Measurements from ENCODE around the gene KRT83.

The KRT83 gene

DNA sequence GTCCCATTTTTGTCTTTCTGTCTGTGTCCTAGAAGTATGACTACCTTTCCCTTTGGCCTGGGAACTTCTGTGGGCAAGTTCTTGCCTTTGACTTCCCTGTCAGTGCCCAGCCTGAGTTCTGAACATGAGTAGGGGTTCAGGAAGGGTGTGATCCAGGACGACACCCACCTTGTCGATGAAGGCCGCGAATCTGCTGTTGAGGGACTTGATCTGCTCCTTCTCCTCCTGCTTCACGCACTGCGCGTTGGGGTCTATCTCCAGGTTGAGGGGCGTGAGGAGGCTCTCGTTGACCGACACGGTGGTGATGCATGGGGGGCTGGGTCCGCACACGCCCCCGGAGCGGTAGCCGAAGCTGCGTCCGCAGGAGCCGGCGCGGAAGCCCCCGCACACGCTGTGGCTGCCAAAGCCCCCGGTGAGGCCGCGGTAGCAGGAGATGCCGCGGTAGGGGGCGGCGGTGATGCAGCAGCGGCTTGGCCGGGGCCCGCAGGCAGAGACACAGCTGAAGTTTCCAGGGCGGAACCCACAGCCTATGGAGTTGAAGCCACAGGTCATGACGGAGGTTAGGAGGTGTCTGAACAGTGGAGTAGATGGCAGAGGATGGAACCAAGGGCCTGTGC is at the start of gene KRT83:
Gene KRT83 (minus strand): TSS at position 615 of the 617 bp plus-strand sequence. CDS start 63 bp downstream, at position 552.
- Histone ChIP-seq H3K27me3 (ENCODE audit: insufficient read depth, low read length) (peaks cover 25% of the 10 kb centered on the region), H3K4me1 (ENCODE audit: control insufficient read depth, insufficient read depth, low read length, unreplicated experiment) (no peaks in the 10 kb centered on the region), H2AFZ (ENCODE audit: low read length, unreplicated experiment) (no peak within 1 kb of the TSS), H3K27ac (ENCODE audit: low read depth, low read length) (no peak within 1 kb of the TSS), H3K4me3 (ENCODE audit: low read depth, low read length) (no peak within 1 kb of the TSS), H3K79me2 (ENCODE audit: control insufficient read depth, insufficient read depth, low read length, unreplicated experiment) (no peaks in the 10 kb centered on the region), H3K36me3 (ENCODE audit: insufficient read depth, low read length) (no peaks in the 10 kb centered on the region)

DNA sequence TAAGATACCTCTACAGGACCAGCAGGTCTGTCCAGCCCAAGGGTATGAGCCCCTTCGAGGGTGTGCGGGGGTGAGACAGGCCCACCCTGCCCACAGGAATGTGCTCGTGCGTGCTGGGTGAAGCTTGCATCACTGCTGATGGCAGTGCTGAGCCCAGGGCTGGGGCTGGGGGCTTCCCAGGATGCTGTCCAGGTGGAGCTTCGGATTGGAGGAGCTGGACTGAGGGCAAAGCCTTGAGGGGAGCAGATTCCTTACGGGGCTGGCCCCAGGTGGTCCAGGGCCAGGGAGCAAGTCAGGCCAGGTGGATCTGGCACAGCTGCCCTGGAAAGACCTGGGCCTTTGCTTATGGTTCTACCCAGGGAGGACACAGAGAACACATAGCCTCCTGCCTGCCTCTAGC is 48.6 kb upstream of the KRT83 start:
- Histone ChIP-seq H3K27ac (ENCODE audit: low read depth, low read length) (no peak overlapping the region), H3K36me3 (ENCODE audit: insufficient read depth, low read length) (no peaks in the 10 kb centered on the region), H2AFZ (ENCODE audit: low read length, unreplicated experiment) (no peak overlapping the region), H3K4me3 (ENCODE audit: low read depth, low read length) (no peak overlapping the region), H3K79me2 (ENCODE audit: control insufficient read depth, insufficient read depth, low read length, unreplicated experiment) (no peaks in the 10 kb centered on the region), H3K27me3 (ENCODE audit: insufficient read depth, low read length) (peaks cover 11% of the 10 kb centered on the region), H3K4me1 (ENCODE audit: control insufficient read depth, insufficient read depth, low read length, unreplicated experiment) (no peaks in the 10 kb centered on the region)

DNA sequence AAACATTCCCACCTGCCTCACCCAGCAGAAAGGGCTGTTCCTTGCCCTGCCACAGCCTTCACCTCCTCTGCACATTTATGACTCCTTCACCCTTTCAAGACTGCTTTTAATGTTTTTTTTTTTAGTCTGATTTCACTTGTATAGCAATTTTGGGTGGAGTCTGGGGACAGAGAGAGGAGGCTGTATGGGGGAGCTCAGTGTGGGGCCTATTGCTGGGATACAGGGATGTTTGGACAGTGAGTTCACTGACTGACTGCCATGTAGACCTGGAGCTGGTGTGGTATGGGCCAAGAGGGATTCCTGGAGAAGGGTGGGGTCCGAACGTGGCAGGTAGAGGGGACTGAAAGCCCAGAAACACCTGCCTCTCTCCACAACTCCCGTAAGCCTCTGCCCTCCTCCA is 48.0 kb upstream of the KRT83 start:
- Histone ChIP-seq H2AFZ (ENCODE audit: low read length, unreplicated experiment) (no peak overlapping the region), H3K79me2 (ENCODE audit: control insufficient read depth, insufficient read depth, low read length, unreplicated experiment) (no peaks in the 10 kb centered on the region), H3K36me3 (ENCODE audit: insufficient read depth, low read length) (no peaks in the 10 kb centered on the region), H3K4me3 (ENCODE audit: low read depth, low read length) (no peak overlapping the region), H3K27me3 (ENCODE audit: insufficient read depth, low read length) (peaks cover 11% of the 10 kb centered on the region), H3K27ac (ENCODE audit: low read depth, low read length) (no peak overlapping the region), H3K4me1 (ENCODE audit: control insufficient read depth, insufficient read depth, low read length, unreplicated experiment) (no peaks in the 10 kb centered on the region)

DNA sequence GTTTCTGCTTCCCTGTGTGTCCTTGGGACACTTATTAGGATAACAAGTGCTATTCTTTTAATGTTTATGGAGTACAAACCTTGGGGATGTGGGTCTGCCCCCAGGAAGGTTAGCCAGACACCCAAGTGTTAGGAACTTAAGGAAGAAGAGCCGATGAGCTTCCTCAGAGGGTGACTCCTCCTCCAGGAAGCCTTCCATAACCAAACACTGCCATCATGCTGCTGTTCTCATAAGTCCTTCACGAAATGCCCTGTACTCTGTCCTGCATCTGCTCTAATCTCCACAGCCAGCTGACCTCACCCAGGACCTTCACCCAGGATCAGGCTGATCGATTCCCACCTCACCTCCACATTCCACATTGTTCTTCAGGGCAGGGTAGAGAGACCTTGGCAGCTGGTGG is 47.3 kb upstream of the KRT83 start:
- Histone ChIP-seq H3K4me3 (ENCODE audit: low read depth, low read length) (no peak overlapping the region), H3K36me3 (ENCODE audit: insufficient read depth, low read length) (no peaks in the 10 kb centered on the region), H2AFZ (ENCODE audit: low read length, unreplicated experiment) (no peak overlapping the region), H3K27ac (ENCODE audit: low read depth, low read length) (no peak overlapping the region), H3K4me1 (ENCODE audit: control insufficient read depth, insufficient read depth, low read length, unreplicated experiment) (no peaks in the 10 kb centered on the region), H3K79me2 (ENCODE audit: control insufficient read depth, insufficient read depth, low read length, unreplicated experiment) (no peaks in the 10 kb centered on the region), H3K27me3 (ENCODE audit: insufficient read depth, low read length) (peaks cover 11% of the 10 kb centered on the region)

DNA sequence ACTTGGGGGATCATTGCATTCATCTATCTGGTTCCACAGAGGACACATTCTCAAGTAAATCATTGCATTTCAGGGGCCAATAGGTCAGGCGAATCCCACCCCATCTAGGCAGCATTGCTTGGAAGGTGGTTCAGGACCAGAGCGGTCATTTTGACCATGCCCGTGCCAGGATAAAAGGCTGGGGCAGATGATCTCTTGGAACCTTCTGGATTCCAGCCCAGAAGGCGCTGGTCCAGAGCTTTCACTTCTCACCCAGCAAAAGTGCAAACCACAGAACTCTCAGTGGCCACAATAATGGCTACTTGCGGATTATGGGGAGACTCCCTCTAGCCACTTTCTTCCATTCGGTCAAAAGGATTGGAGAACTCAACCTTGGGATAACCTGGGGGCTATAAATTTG is 46.7 kb upstream of the KRT83 start:
- H3K27ac ChIP-seq (ENCODE audit: low read depth, low read length): no peak overlapping the region

DNA sequence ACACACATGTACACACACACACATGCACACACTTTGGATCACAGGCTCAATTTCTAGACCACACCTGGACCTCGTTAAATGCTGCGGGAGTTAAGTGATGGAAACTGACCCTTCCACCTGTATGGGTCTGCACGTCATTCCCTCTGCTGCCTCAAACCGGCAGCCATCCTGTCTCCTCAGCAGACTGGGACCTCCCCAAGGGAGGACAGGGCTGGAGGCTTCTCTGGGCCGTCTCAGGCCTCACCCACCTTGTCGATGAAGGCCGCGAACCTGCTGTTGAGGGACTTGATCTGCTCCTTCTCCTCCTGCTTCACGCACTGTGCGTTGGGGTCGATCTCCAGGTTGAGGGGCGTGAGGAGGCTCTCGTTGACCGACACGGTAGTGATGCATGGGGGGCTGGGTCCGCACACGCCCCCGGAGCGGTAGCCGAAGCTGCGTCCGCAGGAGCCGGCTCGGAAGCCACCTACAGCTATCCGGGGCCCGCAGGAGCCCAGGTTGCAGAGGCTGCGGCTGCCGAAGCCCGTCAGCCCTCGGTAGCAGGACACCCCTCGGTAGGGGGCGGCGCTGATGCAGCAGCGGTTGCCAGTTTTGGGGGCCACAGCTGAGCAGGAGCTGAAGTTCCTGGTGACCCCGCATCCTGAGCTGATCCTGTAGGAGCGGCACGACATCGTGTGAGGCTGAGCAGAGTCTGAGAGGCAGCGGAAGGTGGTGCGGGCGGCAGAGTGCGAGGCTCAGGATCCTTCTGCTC is 45.7 kb upstream of the KRT83 start, which contains the start of gene KRT85:
Gene KRT85 (minus strand): TSS at position 744 of the 748 bp plus-strand sequence. CDS start 76 bp downstream, at position 668.
- Histone ChIP-seq H3K4me3 (ENCODE audit: low read depth, low read length) (no peak within 1 kb of the TSS), H3K27ac (ENCODE audit: low read depth, low read length) (no peak within 1 kb of the TSS), H3K36me3 (ENCODE audit: insufficient read depth, low read length) (no peaks in the 10 kb centered on the region), H2AFZ (ENCODE audit: low read length, unreplicated experiment) (no peak within 1 kb of the TSS), H3K4me1 (ENCODE audit: control insufficient read depth, insufficient read depth, low read length, unreplicated experiment) (no peaks in the 10 kb centered on the region), H3K27me3 (ENCODE audit: insufficient read depth, low read length) (peaks cover 11% of the 10 kb centered on the region), H3K79me2 (ENCODE audit: control insufficient read depth, insufficient read depth, low read length, unreplicated experiment) (no peaks in the 10 kb centered on the region)

More for the DNA sequence above, 46.7 kb upstream of the KRT83 start:
- Histone ChIP-seq H3K36me3 (ENCODE audit: insufficient read depth, low read length) (no peaks in the 10 kb centered on the region), H3K79me2 (ENCODE audit: control insufficient read depth, insufficient read depth, low read length, unreplicated experiment) (no peaks in the 10 kb centered on the region), H3K4me3 (ENCODE audit: low read depth, low read length) (no peak overlapping the region), H2AFZ (ENCODE audit: low read length, unreplicated experiment) (no peak overlapping the region), H3K4me1 (ENCODE audit: control insufficient read depth, insufficient read depth, low read length, unreplicated experiment) (no peaks in the 10 kb centered on the region), H3K27me3 (ENCODE audit: insufficient read depth, low read length) (peaks cover 11% of the 10 kb centered on the region)

DNA sequence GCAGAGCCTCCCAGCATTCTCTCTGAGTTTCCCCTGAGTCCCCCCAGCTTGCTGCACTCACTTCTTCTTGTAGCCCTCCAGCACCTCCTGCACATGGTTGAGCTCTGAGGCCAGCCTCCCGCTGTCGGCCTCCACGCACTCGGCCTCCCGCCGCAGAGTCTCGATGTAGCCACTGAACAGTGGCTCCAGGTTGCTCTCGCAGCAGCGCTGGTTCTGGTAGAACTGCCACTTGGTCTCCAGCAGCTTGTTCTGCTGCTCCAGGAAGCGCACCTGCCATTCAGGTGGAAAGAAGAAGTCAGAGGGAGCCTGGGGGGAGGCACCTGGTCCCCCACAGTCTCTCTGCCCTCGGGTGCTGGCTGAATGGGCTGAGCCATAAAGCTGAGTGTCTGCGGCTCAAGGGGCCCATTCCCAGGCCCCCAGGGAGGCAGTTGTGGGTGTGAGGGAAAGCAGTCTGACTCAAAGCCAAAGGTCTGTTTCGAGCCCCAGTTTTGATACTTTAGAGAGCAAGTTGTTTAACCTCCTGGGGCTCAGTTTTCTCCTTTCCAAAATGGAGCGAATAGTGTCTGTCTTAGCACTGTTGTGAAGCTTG is 43.8 kb upstream of the KRT83 start:
- Histone ChIP-seq H3K27ac (ENCODE audit: low read depth, low read length) (no peak overlapping the region), H3K79me2 (ENCODE audit: control insufficient read depth, insufficient read depth, low read length, unreplicated experiment) (no peaks in the 10 kb centered on the region), H3K36me3 (ENCODE audit: insufficient read depth, low read length) (no peaks in the 10 kb centered on the region), H2AFZ (ENCODE audit: low read length, unreplicated experiment) (no peak overlapping the region), H3K4me1 (ENCODE audit: control insufficient read depth, insufficient read depth, low read length, unreplicated experiment) (no peaks in the 10 kb centered on the region), H3K27me3 (ENCODE audit: insufficient read depth, low read length) (peaks cover 11% of the 10 kb centered on the region), H3K4me3 (ENCODE audit: low read depth, low read length) (no peak overlapping the region)

DNA sequence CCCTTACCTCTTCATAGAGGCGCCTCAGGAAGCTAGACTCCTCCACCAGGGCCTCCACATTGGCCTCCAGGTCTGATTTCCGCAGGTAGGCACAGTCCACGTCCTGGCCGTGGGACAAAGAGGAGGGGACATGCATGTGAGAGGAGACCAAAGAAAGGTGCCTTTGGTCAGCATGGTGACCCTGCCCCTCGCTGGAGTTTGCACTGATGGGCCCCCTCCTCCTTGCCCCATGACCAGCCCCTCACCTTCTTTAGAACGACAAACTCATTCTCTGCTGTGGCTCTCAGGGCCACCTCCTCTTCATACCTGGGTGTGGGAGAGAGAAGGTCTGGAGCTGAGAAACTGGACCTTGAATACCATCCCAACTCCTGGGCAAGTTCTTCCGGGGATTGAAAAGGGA is 42.9 kb upstream of the KRT83 start:
- H3K4me3 ChIP-seq (ENCODE audit: low read depth, low read length): no peak overlapping the region
- no peak overlapping the region for H2AFZ ChIP-seq (ENCODE audit: low read length, unreplicated experiment)
- no peaks in the 10 kb centered on the region for H3K79me2 ChIP-seq (ENCODE audit: control insufficient read depth, insufficient read depth, low read length, unreplicated experiment)
- H3K4me1 ChIP-seq (ENCODE audit: control insufficient read depth, insufficient read depth, low read length, unreplicated experiment): no peaks in the 10 kb centered on the region
- peaks cover 11% of the 10 kb centered on the region for H3K27me3 ChIP-seq (ENCODE audit: insufficient read depth, low read length)
- no peaks in the 10 kb centered on the region for H3K36me3 ChIP-seq (ENCODE audit: insufficient read depth, low read length)
- no peak overlapping the region for H3K27ac ChIP-seq (ENCODE audit: low read depth, low read length)

DNA sequence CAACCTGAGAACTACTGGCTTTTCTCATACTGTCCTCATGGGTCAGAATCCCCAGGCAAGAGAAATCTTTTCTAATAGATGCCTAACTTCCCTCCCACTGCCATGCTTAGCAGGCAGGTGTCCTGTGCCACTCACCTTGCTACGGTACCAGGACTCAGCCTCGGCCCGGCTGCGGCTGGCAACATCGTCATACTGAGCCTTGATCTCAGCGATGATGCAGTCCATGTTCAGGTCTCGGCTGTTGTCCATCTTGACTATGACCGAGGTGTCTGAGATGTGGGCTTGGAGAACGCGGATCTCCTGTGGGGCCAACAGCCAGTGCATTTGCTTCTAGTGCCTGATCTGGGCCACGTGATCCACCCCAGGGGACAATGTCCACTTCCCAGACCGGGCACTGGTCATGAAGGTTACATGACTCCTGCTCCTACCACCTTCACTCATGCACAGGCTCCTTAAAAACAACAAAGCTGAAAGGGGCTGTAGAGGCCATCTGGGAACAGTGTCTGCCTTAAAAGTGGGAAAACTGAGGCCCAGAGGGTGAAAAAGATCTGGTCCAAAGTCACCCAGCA is 42.0 kb upstream of the KRT83 start:
- no peak overlapping the region for H3K4me3 ChIP-seq (ENCODE audit: low read depth, low read length)
- H3K27ac ChIP-seq (ENCODE audit: low read depth, low read length): no peak overlapping the region
- peaks cover 4% of the 10 kb centered on the region for H3K4me1 ChIP-seq (ENCODE audit: control insufficient read depth, insufficient read depth, low read length, unreplicated experiment)
- H3K27me3 ChIP-seq (ENCODE audit: insufficient read depth, low read length): peaks cover 4% of the 10 kb centered on the region
- no peak overlapping the region for H2AFZ ChIP-seq (ENCODE audit: low read length, unreplicated experiment)
- no peaks in the 10 kb centered on the region for H3K79me2 ChIP-seq (ENCODE audit: control insufficient read depth, insufficient read depth, low read length, unreplicated experiment)
- H3K36me3 ChIP-seq (ENCODE audit: insufficient read depth, low read length): no peaks in the 10 kb centered on the region

DNA sequence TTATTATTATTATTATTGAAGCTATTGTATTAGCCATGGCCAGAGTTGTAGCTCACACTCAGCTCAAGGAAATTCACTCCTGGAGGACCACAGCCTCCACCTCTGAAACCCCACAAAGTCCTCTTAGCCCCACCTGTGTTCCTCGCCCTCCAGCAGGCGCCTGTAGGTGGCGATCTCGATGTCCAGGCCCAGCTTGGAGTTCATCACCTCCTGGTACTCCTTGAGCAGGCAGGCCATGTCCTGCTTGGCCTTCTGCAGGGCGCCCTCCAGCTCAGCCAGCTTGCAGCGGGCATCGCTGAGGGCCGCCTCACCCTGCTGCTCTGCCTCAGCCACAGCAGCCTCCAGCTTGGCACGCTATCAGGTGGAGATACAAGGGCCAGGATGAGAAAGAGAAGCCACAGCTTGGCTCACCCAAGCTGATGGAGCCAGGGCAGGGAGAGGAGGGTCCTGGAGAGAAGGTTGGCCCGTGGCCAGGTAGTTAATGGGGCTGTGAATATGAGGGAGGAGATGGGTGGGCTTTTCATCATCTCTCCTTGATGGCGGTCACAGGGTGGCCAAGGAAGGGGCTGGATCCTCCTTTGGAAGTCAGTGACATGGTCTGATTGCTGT is 41.0 kb upstream of the KRT83 start:
- no peaks in the 10 kb centered on the region; the same call in 1 of the 2 replicates for H3K27me3 ChIP-seq (ENCODE audit: insufficient read depth, low read length)
- peaks cover 4% of the 10 kb centered on the region for H3K4me1 ChIP-seq (ENCODE audit: control insufficient read depth, insufficient read depth, low read length, unreplicated experiment)
- H3K4me3 ChIP-seq (ENCODE audit: low read depth, low read length): no peak overlapping the region
- no peaks in the 10 kb centered on the region for H3K79me2 ChIP-seq (ENCODE audit: control insufficient read depth, insufficient read depth, low read length, unreplicated experiment)
- no peaks in the 10 kb centered on the region for H3K36me3 ChIP-seq (ENCODE audit: insufficient read depth, low read length)
- H2AFZ ChIP-seq (ENCODE audit: low read length, unreplicated experiment): no peak overlapping the region
- H3K27ac ChIP-seq (ENCODE audit: low read depth, low read length): no peak overlapping the region
